H1 (cell line): ENCODE results near the gene MMP19. TPM values are rescaled to one million over a fixed set of nuclear protein-coding genes. Genes with fewer than 3 reads are reported as not detected.

Experiments
- CTCF ChIA-PET: fragments of 300-600 bp; sonication (Branson Sonifier 250); formaldehyde crosslinking; loops from one replicate; lab custom pipeline; 2021; ENCODE audit not compliant: partially characterized antibody; lab: Charles Lee
- POLR2A ChIA-PET: fragments of 300-600 bp; sonication (Branson Sonifier 250); formaldehyde crosslinking; loops from one replicate; lab custom pipeline; 2021; ENCODE audit warnings: inconsistent platforms; ENCODE audit not compliant: partially characterized antibody; lab: Charles Lee
- DNase-seq, 2 experiments: peaks; one replicate each; pipeline versions ENCODE4 v3.0.0 to v3.0.0-alpha.2; 2010 to 2022; ENCODE audit warnings: low spot score in 2 of 2, low read depth in 1 of 2, mixed read lengths in 1 of 2
- FAIRE-seq: peaks from 2 replicates; lab custom pipeline; 2011; peaks lifted over from hg19 to GRCh38; lab: Jason Lieb, UNC
- H2AFZ ChIP-seq: 2 replicates; pipeline ENCODE4 v1.8.1; 2012; ENCODE audit warnings: low read length, inconsistent platforms
- H2AK5ac ChIP-seq: 2 replicates; pipeline ENCODE4 v1.6.1; 2013; ENCODE audit warnings: low read depth, low read length
- H2BK120ac ChIP-seq: replicated peaks from 2 replicates; pipeline ENCODE3; 2013; ENCODE audit warnings: low read depth, low read length, inconsistent platforms
- H2BK12ac ChIP-seq: 2 replicates; pipeline ENCODE4 v1.6.1; 2013; ENCODE audit warnings: low read depth, low read length
- H2BK15ac ChIP-seq: 2 replicates; pipeline ENCODE4 v1.6.1; 2013; ENCODE audit warnings: low read length
- H2BK20ac ChIP-seq: 2 replicates; pipeline ENCODE4 v1.6.1; 2013; ENCODE audit warnings: low read length
- H2BK5ac ChIP-seq: 2 replicates; pipeline ENCODE4 v1.6.1; 2013; ENCODE audit warnings: low read depth, low read length
- H3K14ac ChIP-seq: 2 replicates; pipeline ENCODE4 v1.6.1; 2013; ENCODE audit warnings: inconsistent platforms; ENCODE audit not compliant: insufficient read length
- H3K18ac ChIP-seq: 2 replicates; pipeline ENCODE4 v1.6.1; 2013; ENCODE audit warnings: low read length; ENCODE audit errors: extremely low read depth
- H3K23ac ChIP-seq: 2 replicates; pipeline ENCODE4 v1.6.1; 2013; ENCODE audit warnings: inconsistent platforms; ENCODE audit not compliant: insufficient read length
- H3K23me2 ChIP-seq: 2 replicates; pipeline ENCODE4 v1.6.1; 2013; ENCODE audit warnings: low read depth, low read length
- H3K27ac ChIP-seq: 2 replicates; pipeline ENCODE4 v1.6.1; 2011; ENCODE audit warnings: low read depth, low read length, inconsistent platforms
- H3K27me3 ChIP-seq, 4 experiments: replicated peaks in 1 of 4; 1 replicate in 1 of 4; 2 replicates in 3 of 4; pipeline versions ENCODE4 v1.6.1 to v1.8.1; 2011 to 2013; ENCODE audit warnings: low read length in 3 of 4, mild to moderate bottlenecking in 3 of 4, inconsistent platforms in 2 of 4, mixed read lengths in 2 of 4, moderate library complexity in 1 of 4; ENCODE audit not compliant: control insufficient read depth in 3 of 4, insufficient read depth in 3 of 4; ENCODE audit errors: extremely low read depth in 1 of 4
- H3K36me3 ChIP-seq, 4 experiments: 2 replicates each; pipeline versions ENCODE4 v1.6.1 to v1.8.1; 2011 to 2013; ENCODE audit warnings: mild to moderate bottlenecking in 4 of 4, low read length in 3 of 4, moderate library complexity in 2 of 4, control low read depth in 1 of 4, inconsistent platforms in 1 of 4; ENCODE audit not compliant: insufficient read depth in 4 of 4, control insufficient read depth in 2 of 4
- H3K4ac ChIP-seq: replicated peaks from 2 replicates; pipeline ENCODE3; 2013; ENCODE audit warnings: low read length, low read depth, mixed read lengths, inconsistent platforms; ENCODE audit not compliant: insufficient read length
- H3K4me1 ChIP-seq, 4 experiments: replicated peaks in 1 of 4; 1 replicate in 1 of 4; 2 replicates in 3 of 4; pipeline versions ENCODE4 v1.6.1 to v1.8.1; 2011 to 2013; ENCODE audit warnings: low read length in 3 of 4, inconsistent platforms in 2 of 4, mixed read lengths in 1 of 4; ENCODE audit not compliant: insufficient read depth in 4 of 4, control insufficient read depth in 3 of 4
- H3K4me2 ChIP-seq, 2 experiments: 2 replicates each; pipeline versions ENCODE4 v1.6.1 to v1.8.1; 2011 to 2013; ENCODE audit warnings: low read depth in 2 of 2, low read length in 2 of 2, control low read depth in 1 of 2, inconsistent platforms in 1 of 2, mild to moderate bottlenecking in 1 of 2; ENCODE audit not compliant: insufficient read depth in 1 of 2
- H3K4me3 ChIP-seq, 4 experiments: fragments of 200-600, 300-600 bp in 1 of 4; sonication (generic), shearing (Covaris generic), sonication (Bioruptor Twin) in 1 of 4; 2 replicates each; pipeline versions ENCODE4 v1.5.1 to v1.8.1; 2011 to 2016; ENCODE audit warnings: low read length in 4 of 4, low read depth in 3 of 4, control low read depth in 2 of 4, inconsistent platforms in 2 of 4, mild to moderate bottlenecking in 2 of 4, mixed read lengths in 1 of 4, moderate library complexity in 1 of 4; ENCODE audit not compliant: insufficient read depth in 2 of 4; ENCODE audit errors: extremely low read depth in 1 of 4
- H3K56ac ChIP-seq: replicated peaks from 2 replicates; pipeline ENCODE3; 2013; ENCODE audit warnings: low read depth, mild to moderate bottlenecking, mixed read lengths, low read length, inconsistent platforms; ENCODE audit not compliant: insufficient read length
- H3K79me1 ChIP-seq: 2 replicates; pipeline ENCODE4 v1.6.1; 2013; ENCODE audit warnings: low read depth, low read length, control low read depth
- H3K79me2 ChIP-seq, 2 experiments: 2 replicates each; pipeline versions ENCODE4 v1.6.1 to v1.8.1; 2012 to 2013; ENCODE audit warnings: low read length in 2 of 2, mild to moderate bottlenecking in 2 of 2, inconsistent platforms in 1 of 2; ENCODE audit not compliant: insufficient read depth in 2 of 2, control insufficient read depth in 1 of 2
- H3K9ac ChIP-seq, 4 experiments: replicated peaks in 1 of 4; 1 replicate in 1 of 4; 2 replicates in 3 of 4; pipeline versions ENCODE4 v1.6.1 to v1.8.1; 2011 to 2013; ENCODE audit warnings: low read depth in 3 of 4, low read length in 3 of 4, control low read depth in 2 of 4, mild to moderate bottlenecking in 2 of 4, moderate library complexity in 2 of 4, inconsistent platforms in 1 of 4; ENCODE audit errors: extremely low read depth in 1 of 4
- H3K9me3 ChIP-seq, 2 experiments: 2 replicates each; pipeline versions ENCODE4 v1.6.1 to v1.8.1; 2012 to 2013; ENCODE audit warnings: mild to moderate bottlenecking in 2 of 2, moderate library complexity in 2 of 2, control low read depth in 1 of 2, inconsistent platforms in 1 of 2, low read depth in 1 of 2, low read length in 1 of 2, mixed read lengths in 1 of 2; ENCODE audit not compliant: insufficient read depth in 2 of 2
- H4K20me1 ChIP-seq, 2 experiments: replicated peaks in 1 of 2; 2 replicates each; pipeline versions ENCODE3 to v1.8.1; 2011 to 2013; ENCODE audit warnings: inconsistent platforms in 2 of 2, low read length in 2 of 2, mild to moderate bottlenecking in 1 of 2; ENCODE audit not compliant: insufficient read depth in 2 of 2, control insufficient read depth in 1 of 2
- H4K5ac ChIP-seq: 2 replicates; pipeline ENCODE4 v1.6.1; 2013; ENCODE audit warnings: low read length, low read depth, mixed read lengths, inconsistent platforms; ENCODE audit not compliant: insufficient read length
- H4K8ac ChIP-seq: 2 replicates; pipeline ENCODE4 v1.8.0; 2013; ENCODE audit warnings: mild to moderate bottlenecking, moderate library complexity, low read length, inconsistent platforms; ENCODE audit not compliant: insufficient read depth; ENCODE audit errors: extremely low read depth
- H4K91ac ChIP-seq: replicated peaks from 2 replicates; pipeline ENCODE3; 2013; ENCODE audit warnings: low read length, mixed read lengths, inconsistent platforms; ENCODE audit not compliant: insufficient read length
- EP300 ChIP-seq, 2 experiments: IDR thresholded peaks; 1 replicate in 1 of 2; 2 replicates in 1 of 2; pipeline ENCODE4 v1.6.1; 2011 to 2012; ENCODE audit warnings: low read depth in 2 of 2, low read length in 2 of 2, mild to moderate bottlenecking in 2 of 2, borderline replicate concordance in 1 of 2, inconsistent platforms in 1 of 2, moderate library complexity in 1 of 2
- HDAC2 ChIP-seq, 2 experiments: fragments of 300-600 bp in 1 of 2; sonication (generic) in 1 of 2; IDR thresholded peaks; 2 replicates each; pipeline ENCODE4 v1.6.1; 2011 to 2012; ENCODE audit warnings: low read depth in 2 of 2, low read length in 2 of 2, mild to moderate bottlenecking in 2 of 2, moderate library complexity in 2 of 2, borderline replicate concordance in 1 of 2, inconsistent platforms in 1 of 2
- MAFK ChIP-seq: IDR thresholded peaks from 2 replicates; pipeline ENCODE4 v1.6.1; 2012; ENCODE audit warnings: low read depth, mild to moderate bottlenecking, improper control_type of control experiment, low read length
- POLR2A ChIP-seq, 2 experiments: IDR thresholded peaks; 1 replicate in 1 of 2; 2 replicates in 1 of 2; pipeline ENCODE4 v1.6.1; 2011; ENCODE audit warnings: low read depth in 2 of 2, low read length in 2 of 2, mild to moderate bottlenecking in 2 of 2; ENCODE audit errors: control extremely low read depth in 1 of 2
- POLR2AphosphoS5 ChIP-seq: IDR thresholded peaks from 2 replicates; pipeline ENCODE4 v1.6.1; 2011; ENCODE audit warnings: low read depth, low read length
- RBBP5 ChIP-seq: IDR thresholded peaks from 2 replicates; pipeline ENCODE4 v1.7.1; 2012; ENCODE audit warnings: low read depth, mild to moderate bottlenecking, inconsistent platforms, low read length, moderate library complexity, borderline replicate concordance
- RXRA ChIP-seq: IDR thresholded peaks from 2 replicates; pipeline ENCODE4 v1.6.1; 2011; ENCODE audit warnings: low read depth, mild to moderate bottlenecking, low read length, moderate library complexity; ENCODE audit not compliant: insufficient read depth
- SIN3A ChIP-seq, 2 experiments: IDR thresholded peaks in 1 of 2; conservative IDR thresholded peaks in 1 of 2; 2 replicates each; pipeline ENCODE4 v1.6.1; 2011 to 2012; ENCODE audit warnings: low read length in 2 of 2, improper control_type of control experiment in 1 of 2, low read depth in 1 of 2, mild to moderate bottlenecking in 1 of 2
- SP2 ChIP-seq: IDR thresholded peaks from 2 replicates; pipeline ENCODE4 v1.6.1; 2012; ENCODE audit warnings: mild to moderate bottlenecking, low read length, inconsistent platforms
- WGBS, 2 experiments: shearing (Covaris generic) in 1 of 2; methylation state at CpG; one replicate each; pipeline versions ENCODE4 v1.1.6 to v1.1.7; 2013 to 2015; ENCODE audit warnings: low lambda C conversion rate in 2 of 2, mixed read lengths in 2 of 2, inconsistent platforms in 1 of 2, low coverage in 1 of 2, missing lambda C conversion rate in 1 of 2; ENCODE audit not compliant: insufficient replicate concordance in 2 of 2, insufficient coverage in 1 of 2, insufficient read length in 1 of 2; ENCODE audit errors: extremely low coverage in 1 of 2, missing lambda C conversion rate in 1 of 2; 5-methylcytosine and 5-hydroxymethylcytosine counted together
- polyA plus RNA-seq, 7 experiments: library from polyadenylated mRNA; depleted of rRNA in 3 of 7; stranded (reverse) in 5 of 7; unstranded in 2 of 7; fragments of >200 nt in 5 of 7; fragments of 200-250 nt in 2 of 7; gene quantifications; 1 replicate in 5 of 7; 2 replicates in 1 of 7; 4 replicates in 1 of 7; pipeline versions ENCODE4 v1.2.1 to v1.2.3, GENCODE V29; 2011 to 2013; ENCODE audit warnings: missing spikeins in 2 of 7, mixed read lengths in 2 of 7
- total RNA-seq: library from RNA; stranded (reverse); fragmentation: NEBNext Ultra II Directional; extraction: Animal tissue kit (Norgen Biotek cat#: 25700); gene quantifications from 2 replicates; pipeline ENCODE4 v1.2.1, GENCODE V29; 2021

Gene MMP19
- total and polyA plus RNA-seq, 2 of the 8 experiments (the other 6 are each of a cell fraction or from before 2014, with no cell fraction given), result 2.7 to 3.3 TPM

DNA sequence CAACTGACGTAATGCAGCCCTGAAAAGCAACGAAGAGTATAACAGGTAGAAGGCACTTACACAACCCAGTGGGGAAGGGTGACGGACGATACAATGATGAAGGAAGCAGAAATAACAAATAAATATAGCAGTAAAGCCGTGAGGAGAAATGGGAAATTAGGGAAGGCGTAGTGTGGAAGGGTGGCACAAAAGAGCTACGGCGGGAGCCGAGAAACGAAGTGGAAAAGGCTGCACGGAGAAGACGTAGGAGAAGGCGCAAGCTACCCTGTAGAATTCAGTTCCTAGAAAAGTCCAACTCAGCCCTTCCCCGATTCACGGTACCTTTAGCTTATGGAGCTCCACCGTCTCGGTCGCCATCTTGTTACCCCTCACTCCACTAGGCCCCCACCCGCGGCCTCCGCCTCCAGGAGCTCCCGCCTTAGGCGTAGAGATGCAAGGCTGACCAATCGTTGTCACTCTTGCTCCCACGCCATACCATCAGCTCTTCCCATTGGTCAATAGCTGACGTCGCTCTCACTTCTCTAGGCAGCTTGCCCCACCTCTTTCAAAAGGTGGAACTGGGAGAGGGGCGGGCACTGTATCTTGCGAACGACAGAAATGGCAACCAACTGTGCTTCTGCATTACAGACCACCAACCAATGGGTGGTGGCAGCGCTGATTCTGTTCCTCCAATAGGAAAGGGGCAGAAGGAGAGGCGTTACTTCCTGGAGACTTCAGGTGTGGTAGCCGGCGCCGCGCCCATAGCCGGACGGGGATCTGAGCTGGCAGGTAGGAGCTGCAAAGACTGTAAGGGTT lies 25.2 kb downstream of the MMP19 start, which contains the start of the genes ORMDL2 and SARNP:
Gene ORMDL2, plus strand, starts transcription at position 697 of the 795 bp plus-strand sequence. CDS start 959 bp downstream, outside the sequence.
Gene SARNP, minus strand, starts transcription at position 380 of the 795 bp plus-strand sequence. Its CDS starts 23 bp downstream, at position 357.
- CTCF ChIA-PET, result interaction anchor here (0.6 to 18.0 kb wide), 18 partner anchors 10 to 1785 kb away, joined by 3 to 224 read pairs (median 4); partner anchors contain the start of genes CD63, DGKA, DNAJC14 and GDF11
- Histone ChIP-seq H2AFZ (peak within 1 kb of the TSS; percentile 87), H3K4me1 (peaks cover 4 to 8% (median 6%) of the 10 kb centered on the region in 4 experiments), H4K8ac (peak within 1 kb of the TSS; percentile 64; the same call in 1 of the 2 replicates), H3K14ac (no peak within 1 kb of the TSS), H2BK120ac (no peak within 1 kb of the TSS), H3K23ac (no peak within 1 kb of the TSS), H3K56ac (peak within 1 kb of the TSS; percentile 75), H4K20me1 (peaks cover 7 to 11% of the 10 kb centered on the region in 2 experiments), H4K91ac (peak within 1 kb of the TSS; percentile 67), H3K9me3 (no peaks in the 10 kb centered on the region; a peak in 1 of 4 replicates), H3K4me2 (peak within 1 kb of the TSS; percentile 81 to 96), H2BK20ac (no peak within 1 kb of the TSS), H3K9ac (peak within 1 kb of the TSS; percentile 96 to 99 (median 98)), H3K36me3 (peaks cover 8 to 44% (median 24%) of the 10 kb centered on the region in 4 experiments), H3K18ac (peak within 1 kb of the TSS; percentile 89), H3K79me1 (peaks cover 4% of the 10 kb centered on the region; the same call in 1 of the 2 replicates), H4K5ac (peak within 1 kb of the TSS; percentile 75), H3K4ac (peak within 1 kb of the TSS; percentile 20), H3K27me3 (no peaks in the 10 kb centered on the region), H3K27ac (peak within 1 kb of the TSS; percentile 91), H3K4me3 (peak within 1 kb of the TSS; percentile 95 to 100 (median 96)), H2BK15ac (no peak within 1 kb of the TSS), H2BK5ac (peak within 1 kb of the TSS; percentile 95), H2BK12ac (peak within 1 kb of the TSS; percentile 71; the same call in 1 of the 2 replicates), H2AK5ac (peak within 1 kb of the TSS; percentile 72), H3K23me2 (peaks cover 2% of the 10 kb centered on the region; the same call in 1 of the 2 replicates), H3K79me2 (peaks cover 27 to 64% of the 10 kb centered on the region in 2 experiments)
- DNase-seq (peak; percentile 90 to 99), FAIRE-seq (peak; percentile 99)
- WGBS, 2 experiments, result 1% methylated on average over 38 of the region's 38 CpGs; no CpG with 5 or more reads in 1 of the 2 experiments
- POLR2A ChIA-PET, result interaction anchor here (0.7 to 12.7 kb wide), 24 partner anchors 8 to 203 kb away, joined by 3 to 133 read pairs (median 6); partner anchors contain the start of genes BLOC1S1, CD63, DNAJC14 and IKZF4
- no peak for TF ChIP-seq EP300 (IDR thresholded peaks at IDR 0.05; ENCODE audit: borderline replicate concordance in 1 of 2, low read depth in 2 of 2, low read length in 2 of 2)
- TF ChIP-seq POLR2A (IDR thresholded peaks at IDR 0.05; ENCODE audit: control extremely low read depth in 1 of 2, low read depth in 2 of 2, low read length in 2 of 2), result peak; percentile 62 to 93
- no peak; a peak in 1 of 4 replicates for TF ChIP-seq HDAC2 (IDR thresholded peaks at IDR 0.05; ENCODE audit: borderline replicate concordance in 1 of 2, low read depth in 2 of 2, low read length in 2 of 2)
- peak; percentile 72 for TF ChIP-seq POLR2AphosphoS5
- peak; percentile 82 to 92; a peak in 2 of 4 replicates for TF ChIP-seq SIN3A (conservative IDR thresholded peaks at IDR 0.05 in 1 of 2, IDR thresholded peaks at IDR 0.05 in 1 of 2; ENCODE audit: low read depth in 1 of 2, low read length in 2 of 2)
- TF ChIP-seq MAFK, result no peak
- TF ChIP-seq SP2, result peak; percentile 93
- TF ChIP-seq RXRA, result no peak
- TF ChIP-seq RBBP5, result peak; percentile 89
